ENCODE results near the gene ST14. TPM values are rescaled to one million over a fixed set of nuclear protein-coding genes. Genes with fewer than 3 reads are reported as not detected.

Gene ST14
- total and polyA plus RNA-seq, 12 donors = 0.17 to 41.0 (median 10.4) TPM

- Histone ChIP-seq H3K36me3 (replicated peaks in 1 of 2) (no peaks in the 10 kb centered on the region), H3K4me1 (replicated peaks in 1 of 2) (peaks cover 0 to 3% of the 10 kb centered on the region in 2 donors), H3K9me3 (replicated peaks in 1 of 3) (no peaks in the 10 kb centered on the region), H3K27ac (no peak overlapping the region), H3K4me3 (no peak overlapping the region), H3K27me3 (no peaks in the 10 kb centered on the region)
- 91 to 95% (median 94%) methylated on average over 4 of the region's 4 CpGs for WGBS, 4 donors
- no peak for TF ChIP-seq POLR2A (IDR thresholded peaks at IDR 0.05)
- TF ChIP-seq CTCF (IDR thresholded peaks at IDR 0.05) = no peak
- no peak for DNase-seq
- intact Hi-C loops (cut with DNase I) = no loop called here
Observed at GRCh38 chr11:130174642-130175041, 15.1 kb downstream of the ST14 start.

GRCh38 chr11:130175898-130176297 is 16.3 kb downstream of the ST14 start:
- peaks cover 11 to 15% of the 10 kb centered on the region in 2 donors for H3K4me1 ChIP-seq (replicated peaks in 1 of 2)
- TF ChIP-seq POLR2A (IDR thresholded peaks at IDR 0.05) (no peak), CTCF (IDR thresholded peaks at IDR 0.05) (no peak)
- no peaks in the 10 kb centered on the region for H3K9me3 ChIP-seq (replicated peaks in 1 of 3)
- no peaks in the 10 kb centered on the region for H3K27me3 ChIP-seq
- intact Hi-C loops (cut with DNase I) = no loop called here
- no peak for DNase-seq
- no peaks in the 10 kb centered on the region for H3K36me3 ChIP-seq (replicated peaks in 1 of 2)
- WGBS, 4 donors = 83 to 90% (median 83%) methylated on average over 5 of the region's 5 CpGs
- H3K27ac ChIP-seq = no peak overlapping the region
- no peak overlapping the region for H3K4me3 ChIP-seq

GRCh38 chr11:130177782-130178181 is 18.2 kb downstream of the ST14 start:
- H3K4me3 ChIP-seq = no peak overlapping the region
- H3K27ac ChIP-seq = no peak overlapping the region
- H3K9me3 ChIP-seq (replicated peaks in 1 of 3) = no peaks in the 10 kb centered on the region
- DNase-seq = no peak
- intact Hi-C loops (cut with DNase I) = no loop called here
- H3K27me3 ChIP-seq = no peaks in the 10 kb centered on the region
- H3K36me3 ChIP-seq (replicated peaks in 1 of 2) = no peaks in the 10 kb centered on the region
- TF ChIP-seq POLR2A (IDR thresholded peaks at IDR 0.05) (no peak), CTCF (IDR thresholded peaks at IDR 0.05) (no peak)
- 89 to 92% (median 90%) methylated on average over 10 of the region's 10 CpGs for WGBS, 4 donors
- peaks cover 27 to 28% of the 10 kb centered on the region in 2 donors for H3K4me1 ChIP-seq (replicated peaks in 1 of 2)

- Histone ChIP-seq H3K4me3 (no peak overlapping the region), H3K36me3 (replicated peaks in 1 of 2) (no peaks in the 10 kb centered on the region), H3K27me3 (no peaks in the 10 kb centered on the region), H3K27ac (peak overlapping the region in 1 of 5 donors; percentile 6), H3K9me3 (replicated peaks in 1 of 3) (no peaks in the 10 kb centered on the region), H3K4me1 (replicated peaks in 1 of 2) (peaks cover 27 to 28% of the 10 kb centered on the region in 2 donors)
- WGBS, 4 donors = 76 to 87% (median 80%) methylated on average over 13 to 16 of the region's 16 CpGs
- intact Hi-C loops (cut with DNase I) = no loop called here
- DNase-seq = no peak
- TF ChIP-seq POLR2A (IDR thresholded peaks at IDR 0.05) (no peak), CTCF (IDR thresholded peaks at IDR 0.05) (no peak)
Observed at GRCh38 chr11:130178441-130179339, 19.1 kb downstream of the ST14 start.

All from adrenal gland (tissue), 12 donors.